Retinal pigment epithelial cell (primary cell): ENCODE results near the gene PIP5K1B.

Source experiments
- DNase-seq: peaks from one replicate; pipeline ENCODE4 v3.0.0-alpha.2; 2010; ENCODE audit warnings: low read depth
- H3K4me3 ChIP-seq: 2 replicates; pipeline ENCODE4 v1.5.1; 2011; ENCODE audit warnings: mild to moderate bottlenecking, low read length, control low read depth, moderate library complexity
- TF ChIP-seq, protein P1 (sequence below): conservative IDR thresholded peaks from 2 replicates; pipeline ENCODE4 v1.5.1; 2011; ENCODE audit warnings: low read depth, low read length, control low read depth, inconsistent platforms

The PIP5K1B gene

GRCh38 chr9:68704814-68705530, at the start of gene PIP5K1B:
Gene PIP5K1B, plus strand, starts transcription at chr9:68705240. Its CDS starts 117,375 bp downstream, at chr9:68822615.
- TF ChIP-seq, protein P1, sequence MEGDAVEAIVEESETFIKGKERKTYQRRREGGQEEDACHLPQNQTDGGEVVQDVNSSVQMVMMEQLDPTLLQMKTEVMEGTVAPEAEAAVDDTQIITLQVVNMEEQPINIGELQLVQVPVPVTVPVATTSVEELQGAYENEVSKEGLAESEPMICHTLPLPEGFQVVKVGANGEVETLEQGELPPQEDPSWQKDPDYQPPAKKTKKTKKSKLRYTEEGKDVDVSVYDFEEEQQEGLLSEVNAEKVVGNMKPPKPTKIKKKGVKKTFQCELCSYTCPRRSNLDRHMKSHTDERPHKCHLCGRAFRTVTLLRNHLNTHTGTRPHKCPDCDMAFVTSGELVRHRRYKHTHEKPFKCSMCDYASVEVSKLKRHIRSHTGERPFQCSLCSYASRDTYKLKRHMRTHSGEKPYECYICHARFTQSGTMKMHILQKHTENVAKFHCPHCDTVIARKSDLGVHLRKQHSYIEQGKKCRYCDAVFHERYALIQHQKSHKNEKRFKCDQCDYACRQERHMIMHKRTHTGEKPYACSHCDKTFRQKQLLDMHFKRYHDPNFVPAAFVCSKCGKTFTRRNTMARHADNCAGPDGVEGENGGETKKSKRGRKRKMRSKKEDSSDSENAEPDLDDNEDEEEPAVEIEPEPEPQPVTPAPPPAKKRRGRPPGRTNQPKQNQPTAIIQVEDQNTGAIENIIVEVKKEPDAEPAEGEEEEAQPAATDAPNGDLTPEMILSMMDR: no peak
- peak within 1 kb of the TSS; percentile 82 for H3K4me3 ChIP-seq
- DNase-seq: no peak

- no peak for DNase-seq
- no peak overlapping the region for H3K4me3 ChIP-seq
- TF ChIP-seq, protein P1: no peak
Observed at GRCh38 chr9:68664036-68664435, 41.0 kb upstream of the PIP5K1B start.

DNA sequence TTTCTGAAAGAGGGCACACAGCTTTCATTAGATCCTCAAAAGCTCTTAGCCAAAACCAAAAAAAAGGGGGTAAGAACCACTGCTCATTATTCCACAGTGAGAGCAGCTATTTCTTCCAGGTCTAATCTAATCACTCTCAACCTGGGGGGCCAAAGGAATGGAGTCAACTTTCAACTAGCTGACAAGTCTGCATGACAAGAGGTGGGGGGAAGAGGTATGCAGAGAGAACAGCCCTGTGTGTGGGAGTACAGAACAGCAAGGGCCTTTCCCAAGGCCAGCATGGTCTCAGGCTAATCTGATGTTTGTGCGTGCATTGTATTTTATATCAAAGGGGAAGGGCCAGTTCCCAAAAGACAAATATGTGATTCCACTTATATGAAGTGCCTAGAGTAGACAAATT, 36.9 kb upstream of the PIP5K1B start:
- TF ChIP-seq, protein P1: no peak
- H3K4me3 ChIP-seq: no peak overlapping the region
- DNase-seq: no peak

GRCh38 chr9:68669218-68669617, 35.8 kb upstream of the PIP5K1B start:
- DNase-seq: no peak
- TF ChIP-seq, protein P1: no peak
- no peak overlapping the region for H3K4me3 ChIP-seq

DNA sequence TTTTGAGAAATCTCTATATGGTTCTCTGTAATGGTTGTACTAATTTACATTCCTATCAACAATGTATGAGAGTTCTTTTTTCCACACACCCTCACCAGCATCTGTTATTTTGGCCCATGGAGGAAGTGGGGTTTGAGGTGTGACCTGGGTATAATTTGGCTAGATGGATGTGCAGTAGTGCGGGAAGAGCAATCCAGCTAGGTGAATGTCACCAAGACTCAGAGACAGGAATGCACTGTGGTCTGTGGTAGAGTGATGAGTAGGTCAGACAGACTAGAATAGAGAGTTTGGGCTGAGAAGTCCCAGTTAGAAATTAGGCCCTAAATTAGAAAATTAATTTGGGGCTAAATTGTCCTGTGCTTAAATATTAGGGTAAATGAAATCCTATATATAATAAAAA, 32.8 kb upstream of the PIP5K1B start:
- DNase-seq: no peak
- TF ChIP-seq, protein P1: no peak
- H3K4me3 ChIP-seq: no peak overlapping the region

GRCh38 chr9:68672625-68673024, 32.4 kb upstream of the PIP5K1B start:
- H3K4me3 ChIP-seq: no peak overlapping the region
- TF ChIP-seq, protein P1: no peak
- DNase-seq: no peak

DNA sequence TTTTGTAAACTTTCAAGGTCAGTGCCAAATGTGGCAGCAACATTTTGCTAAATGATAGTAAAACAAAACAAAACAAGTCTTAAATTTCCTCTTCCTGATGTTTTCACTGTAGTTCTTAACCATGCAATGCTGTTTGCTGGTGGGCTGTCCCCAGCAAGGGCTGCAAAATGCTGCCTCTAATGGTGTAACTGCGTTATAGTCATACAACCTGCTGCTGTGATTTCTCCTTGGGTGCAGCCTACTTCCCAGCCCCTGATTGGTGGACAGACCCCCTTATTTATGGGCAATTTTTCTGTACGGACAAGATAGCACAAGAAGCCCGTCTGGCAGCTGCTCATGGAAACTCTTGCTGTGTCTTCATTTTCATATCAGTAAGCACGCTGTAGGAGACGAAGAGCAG, 26.6 kb upstream of the PIP5K1B start:
- no peak for DNase-seq
- no peak overlapping the region for H3K4me3 ChIP-seq
- TF ChIP-seq, protein P1: peak; percentile 56
